NCI-H1694 (cell line): ENCODE measurements around the gene CPB2.

ENCODE experiments used
- DNase-seq: peaks from one replicate; lab custom pipeline; 2025; lab: John Stamatoyannopoulos, UW

CPB2 gene

GRCh38 chr13:46104868-46105267 lies at the start of gene CPB2:
CPB2 (minus strand) TSS chr13:46105033; CDS start chr13:46105009, 24 bp downstream.
- DNase-seq = no peak

DNA sequence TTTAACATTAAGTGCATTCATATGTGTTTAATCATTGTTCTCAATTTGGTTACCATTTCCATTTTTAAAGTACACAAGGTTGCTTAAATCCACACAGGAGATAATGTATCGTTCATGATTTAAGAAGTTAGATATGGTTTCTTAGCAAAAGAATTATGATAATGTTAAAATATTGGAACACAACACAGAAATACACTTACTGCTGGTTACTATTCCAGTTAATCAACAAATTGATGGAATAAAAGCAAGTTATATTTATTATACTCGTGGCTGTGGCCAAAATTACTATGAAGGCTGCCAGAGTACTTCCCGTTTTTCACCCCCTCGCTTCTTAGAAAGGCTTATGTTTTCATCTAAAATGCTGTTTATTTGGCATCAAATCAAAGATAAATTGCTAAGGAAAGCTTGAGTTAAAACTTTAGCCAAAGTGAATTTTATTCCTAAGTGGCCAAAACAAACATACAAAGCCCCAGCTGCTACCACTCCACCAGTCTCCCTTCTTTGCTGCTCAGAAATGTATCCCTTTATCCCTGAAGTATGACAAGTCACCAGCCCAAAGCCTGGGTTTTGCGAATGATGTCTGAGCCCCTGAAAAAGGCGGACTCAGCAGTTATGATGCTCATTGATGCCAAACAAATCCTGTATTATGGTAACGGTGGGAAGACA lies 49.4 kb upstream of the CPB2 start:
- DNase-seq = no peak

GRCh38 chr13:46152627-46153328 lies 47.9 kb upstream of the CPB2 start:
- DNase-seq = no peak

DNA sequence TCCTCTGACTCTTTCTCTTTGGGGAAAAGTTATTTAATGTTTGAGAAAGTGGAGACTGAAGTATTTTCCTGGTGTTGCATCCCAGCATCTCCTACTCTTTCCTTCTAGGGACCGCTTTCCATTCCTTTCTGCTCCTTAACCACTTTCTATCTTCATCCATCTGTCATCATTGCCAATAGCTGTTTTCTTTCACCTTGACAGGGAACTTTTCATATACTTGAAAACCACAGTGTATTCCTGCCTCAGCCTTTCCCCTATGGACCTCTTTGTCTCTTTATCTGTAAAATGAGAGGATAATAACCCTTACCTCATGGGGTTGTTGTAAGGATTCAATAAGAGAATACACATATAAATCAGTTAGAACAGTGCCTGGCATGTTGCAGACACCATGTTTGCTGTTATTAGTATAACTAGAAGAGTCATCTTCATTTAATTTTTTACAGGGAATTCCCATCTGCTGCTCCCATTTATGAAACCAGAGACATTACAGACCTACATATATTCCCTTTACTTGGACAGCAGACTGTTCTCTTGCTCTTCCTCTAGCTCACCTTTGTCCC lies 45.4 kb upstream of the CPB2 start:
- DNase-seq = no peak

- no peak for DNase-seq
These were observed 44.7 kb upstream of the CPB2 start for GRCh38 chr13:46149272-46150133.

DNA sequence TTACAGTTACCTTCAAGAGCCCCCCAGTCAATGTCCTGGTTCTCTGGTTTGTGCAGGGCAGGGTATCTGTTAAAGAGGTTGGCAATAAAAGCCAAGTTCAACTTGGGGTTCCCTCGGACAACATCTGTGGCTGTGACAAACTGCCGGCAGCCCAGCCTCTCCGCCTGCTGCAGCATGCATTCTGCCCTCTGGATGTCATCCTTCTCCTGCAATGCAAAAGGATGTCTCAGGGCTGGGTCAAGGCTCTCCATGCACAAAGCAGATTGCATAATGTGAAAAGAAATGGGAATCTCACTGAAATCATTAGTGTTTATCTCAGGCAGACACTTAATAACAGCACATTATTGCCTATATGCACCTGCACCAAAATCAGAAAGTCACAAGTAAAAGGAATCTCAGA lies 42.1 kb upstream of the CPB2 start:
- DNase-seq = no peak

DNA sequence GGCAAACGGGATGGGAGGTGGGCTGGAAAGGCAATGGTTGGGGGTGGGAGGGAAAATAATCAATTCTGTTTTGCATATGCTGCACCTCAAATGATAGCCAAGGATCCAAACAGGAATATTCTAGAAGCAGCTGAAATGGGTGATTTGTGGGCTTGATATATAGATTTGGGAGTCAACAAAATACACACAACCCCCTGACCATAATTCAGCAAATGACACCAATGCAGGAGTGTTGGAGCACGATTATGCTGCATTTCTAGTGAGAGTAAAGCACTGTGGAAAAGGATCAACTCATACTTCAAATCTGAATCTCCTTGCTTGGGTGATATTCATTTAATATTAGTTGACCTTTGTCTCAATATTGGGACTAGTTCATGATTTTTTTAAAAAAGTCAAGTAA lies 41.1 kb upstream of the CPB2 start:
- DNase-seq = no peak

GRCh38 chr13:46145135-46145534 lies 40.3 kb upstream of the CPB2 start:
- no peak for DNase-seq

DNA sequence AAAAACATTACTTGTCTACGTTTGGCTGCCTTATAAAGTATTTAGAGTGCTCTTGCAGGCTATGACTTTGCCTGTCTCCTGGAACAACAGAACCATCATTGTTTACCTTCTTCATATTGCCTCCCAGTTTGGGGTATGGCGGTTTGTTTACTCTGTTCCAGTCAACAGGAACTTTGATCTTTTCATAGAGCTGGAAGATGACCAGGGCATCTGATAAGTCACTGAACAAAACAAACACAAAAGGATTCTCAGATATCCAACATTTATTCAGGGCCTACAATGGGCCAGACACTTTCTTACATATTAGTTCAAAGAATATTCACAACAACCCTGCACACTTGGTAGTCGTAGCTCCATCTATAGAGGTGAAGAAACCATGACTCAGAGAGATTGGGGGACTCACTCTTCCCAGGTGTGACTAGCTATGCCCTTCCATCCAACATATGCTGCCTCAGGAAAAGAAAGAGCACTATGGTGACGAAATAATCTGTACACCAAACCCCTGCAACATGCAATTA lies 38.4 kb upstream of the CPB2 start:
- DNase-seq = no peak

- no peak for DNase-seq
These were observed 37.9 kb upstream of the CPB2 start for GRCh38 chr13:46142776-46143175.

DNA sequence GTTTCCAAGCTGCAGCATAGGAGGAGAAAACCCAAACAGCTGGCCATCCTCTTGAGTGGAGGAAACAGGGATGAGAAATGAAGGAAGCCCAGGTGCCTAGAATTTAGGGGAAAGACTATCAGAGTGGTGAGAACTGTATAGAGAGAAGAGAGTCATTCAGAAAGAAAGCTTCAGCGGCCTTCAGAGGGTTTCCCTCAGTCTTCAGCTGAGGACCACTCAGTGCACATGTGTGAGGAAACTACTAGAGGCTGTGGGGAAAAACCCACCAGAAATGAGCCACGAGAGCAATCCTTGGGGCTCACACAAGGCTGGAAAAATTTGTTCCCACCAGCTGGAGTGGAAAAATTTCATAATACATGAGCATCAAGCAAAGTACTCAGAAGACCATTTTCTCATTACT lies 35.2 kb upstream of the CPB2 start:
- no peak for DNase-seq

GRCh38 chr13:46137627-46138317 lies 32.9 kb upstream of the CPB2 start:
- DNase-seq = no peak

- no peak for DNase-seq
These were observed 31.9 kb upstream of the CPB2 start for GRCh38 chr13:46136688-46137087.

DNA sequence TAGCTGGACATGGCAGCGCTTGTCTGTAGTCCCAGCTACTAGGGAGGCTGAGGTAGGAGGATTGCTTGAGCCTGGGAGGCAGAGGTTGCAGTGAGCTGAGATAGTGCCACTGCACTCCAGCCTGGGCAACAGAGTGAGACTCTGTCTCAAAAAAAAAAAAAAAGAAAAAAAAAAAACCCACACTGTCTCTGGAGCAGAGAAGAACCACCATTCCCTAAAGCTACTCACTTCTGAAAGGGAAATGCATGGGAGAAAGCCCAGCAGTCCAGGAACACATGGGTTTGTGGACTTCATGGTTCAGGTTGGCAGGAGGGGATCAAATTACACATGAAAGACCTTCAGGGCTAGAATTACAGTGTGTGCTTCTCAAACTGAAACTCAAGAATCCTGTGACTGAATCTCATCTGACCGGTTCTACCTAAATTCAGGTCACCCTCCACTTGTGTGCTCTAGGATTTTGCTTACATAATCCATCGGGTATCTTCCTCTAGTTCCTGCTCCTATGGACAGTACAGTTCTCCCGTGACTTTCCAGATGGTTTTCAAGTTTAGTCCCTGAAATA lies 30.2 kb upstream of the CPB2 start:
- DNase-seq = no peak

GRCh38 chr13:46134494-46134893 lies 29.7 kb upstream of the CPB2 start:
- no peak for DNase-seq

DNA sequence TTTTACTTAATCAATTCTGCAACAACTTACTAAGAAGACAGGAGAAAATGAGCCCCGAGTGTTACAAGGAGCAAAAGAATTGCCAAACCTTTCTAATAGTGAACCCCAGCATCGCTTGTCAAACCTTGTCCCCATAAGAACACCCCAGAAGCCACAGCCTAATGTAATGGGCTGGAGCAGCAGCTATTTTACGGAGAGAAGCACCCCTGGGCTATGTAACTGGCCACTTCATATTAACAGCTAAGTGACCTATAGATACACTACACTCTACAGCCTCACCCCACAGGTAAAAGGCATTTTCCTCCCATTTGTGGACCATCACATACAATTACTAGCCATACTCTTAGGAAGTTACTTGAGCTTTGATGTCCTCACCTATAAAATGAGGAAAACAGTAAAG lies 27.3 kb upstream of the CPB2 start:
- no peak for DNase-seq

GRCh38 chr13:46131705-46132104 lies 26.9 kb upstream of the CPB2 start:
- DNase-seq = no peak

GRCh38 chr13:46129955-46130618 lies 25.3 kb upstream of the CPB2 start:
- DNase-seq = no peak

- no peak for DNase-seq
These were observed 24.3 kb upstream of the CPB2 start for GRCh38 chr13:46129124-46129523.

- no peak for DNase-seq
These were observed 22.7 kb upstream of the CPB2 start for GRCh38 chr13:46127358-46128023.
